CD4-positive, alpha-beta T cell treated with Interleukin-6 for 4 hours (primary cell): ENCODE results near the gene S100A3.
"Not testable (repeated sequence)": the region's sequence is repeated elsewhere in the genome, so short reads cannot be mapped to it uniquely, and the experiment has no call there.

Experiments
- DNase-seq: peaks from one replicate; pipeline ENCODE4 v3.0.0-alpha.2; 2020; ENCODE audit warnings: mixed read lengths

The S100A3 gene, protein sequence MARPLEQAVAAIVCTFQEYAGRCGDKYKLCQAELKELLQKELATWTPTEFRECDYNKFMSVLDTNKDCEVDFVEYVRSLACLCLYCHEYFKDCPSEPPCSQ

GRCh38 chr1:153548722-153549688 is at the start of gene S100A3:
Gene S100A3 (minus strand): TSS chr1:153549258. CDS start chr1:153548485, 773 bp downstream.
- DNase-seq, result no peak

GRCh38 chr1:153598309-153599172 is 49.5 kb upstream of the S100A3 start:
- peak; percentile 20 for DNase-seq

GRCh38 chr1:153597206-153597605 is 48.1 kb upstream of the S100A3 start:
- DNase-seq, result no peak

DNA sequence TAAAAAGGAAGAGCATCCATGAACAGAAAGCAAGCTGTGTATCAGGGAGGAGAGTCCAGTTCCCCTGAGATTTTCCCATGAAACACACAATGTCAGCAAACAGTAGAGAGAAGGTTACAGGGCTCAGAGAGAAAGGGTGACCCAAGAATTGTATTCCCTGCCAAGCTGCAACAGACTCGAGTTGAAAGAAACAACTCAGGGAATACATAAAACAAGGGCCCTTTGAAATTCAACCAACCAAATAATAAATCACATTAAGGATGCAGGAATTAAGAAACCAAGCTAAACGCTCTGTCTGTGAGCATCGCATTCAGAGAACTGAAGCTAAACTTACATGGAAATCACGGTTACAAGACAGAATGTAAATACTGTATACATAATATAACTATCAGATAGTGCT is 43.7 kb upstream of the S100A3 start:
- DNase-seq, result no peak

GRCh38 chr1:153588482-153588881 is 39.4 kb upstream of the S100A3 start:
- no peak for DNase-seq

DNA sequence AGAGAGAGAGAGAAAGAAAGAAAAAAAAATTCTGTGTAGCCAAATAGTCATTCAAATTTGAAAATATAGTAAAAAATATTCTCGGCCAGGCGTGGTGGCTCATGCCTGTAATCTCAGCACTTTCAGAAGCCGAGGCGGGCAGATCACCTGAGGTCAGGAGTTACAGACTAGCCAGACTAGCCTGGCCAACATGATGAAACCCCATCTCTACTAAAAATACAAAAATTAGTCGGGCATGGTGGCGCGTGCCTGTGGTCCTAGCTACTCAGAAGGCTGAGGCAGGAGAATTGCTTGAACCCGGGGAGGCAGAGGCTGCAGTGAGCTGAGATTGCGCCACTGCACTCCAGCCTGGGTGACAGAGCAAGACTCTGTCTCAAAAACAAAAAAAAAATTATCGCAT is 39.0 kb upstream of the S100A3 start:
- DNase-seq, result not testable (repeated sequence)

- no peak for DNase-seq
Measured at GRCh38 chr1:153587314-153587713, 38.3 kb upstream of the S100A3 start.

DNA sequence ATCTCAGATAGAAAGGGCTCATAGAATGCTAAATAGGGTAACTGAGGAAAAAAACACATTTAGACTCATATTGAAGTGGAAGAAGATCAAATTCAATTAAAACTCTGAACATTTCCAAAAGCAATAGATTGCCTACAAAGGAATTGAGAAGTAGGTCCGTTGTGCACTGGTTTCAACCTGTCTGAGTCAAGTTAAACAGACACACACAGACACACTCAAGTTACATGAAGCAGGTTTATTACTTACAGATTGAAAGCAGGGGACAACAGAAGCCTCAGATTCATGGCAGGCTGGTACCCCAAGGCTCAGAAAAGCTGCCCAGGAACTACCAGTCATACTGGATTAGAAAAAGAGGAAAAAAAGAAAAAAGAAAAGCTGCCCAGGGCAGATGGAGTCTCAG is 37.3 kb upstream of the S100A3 start:
- no peak for DNase-seq

DNA sequence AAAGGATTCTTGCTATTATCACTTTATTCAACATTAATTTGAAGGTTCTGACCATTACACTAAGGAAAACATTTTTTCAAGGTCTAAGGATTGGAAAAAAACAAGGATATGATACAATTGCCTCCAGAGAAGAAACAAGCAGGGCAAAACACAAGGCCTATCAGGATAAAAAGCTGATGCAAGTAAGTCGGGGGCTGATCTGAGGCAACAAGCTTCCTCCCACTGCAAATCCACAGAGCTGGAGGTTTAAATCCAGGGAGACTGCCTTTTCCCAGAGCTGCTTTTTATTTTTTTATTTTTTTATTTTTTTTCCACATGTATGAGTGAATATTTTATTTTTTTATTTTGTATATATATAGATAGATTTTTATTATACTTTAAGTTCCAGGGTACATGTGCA is 35.9 kb upstream of the S100A3 start:
- no peak for DNase-seq

DNA sequence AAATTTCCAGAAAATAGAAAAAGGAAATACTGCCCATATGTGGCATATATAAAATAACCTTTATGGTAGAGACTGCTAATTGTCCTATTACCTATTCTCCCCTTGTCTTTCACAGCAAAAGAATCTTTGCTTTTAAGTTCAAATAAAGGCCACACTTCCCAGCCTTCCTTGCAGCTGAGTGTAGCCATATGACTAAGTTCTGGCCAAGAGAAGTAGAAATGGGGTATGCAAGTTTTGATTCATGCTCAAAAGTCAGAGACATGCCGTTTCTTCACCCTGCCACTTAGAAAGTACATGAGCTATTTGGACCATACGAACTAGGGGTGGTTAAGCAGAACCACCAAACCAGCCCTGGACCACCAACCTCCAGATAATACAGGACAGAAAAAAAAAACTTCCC is 34.9 kb upstream of the S100A3 start:
- DNase-seq, result no peak

- DNase-seq, result not testable (repeated sequence)
Measured at GRCh38 chr1:153583514-153583913, 34.5 kb upstream of the S100A3 start.

DNA sequence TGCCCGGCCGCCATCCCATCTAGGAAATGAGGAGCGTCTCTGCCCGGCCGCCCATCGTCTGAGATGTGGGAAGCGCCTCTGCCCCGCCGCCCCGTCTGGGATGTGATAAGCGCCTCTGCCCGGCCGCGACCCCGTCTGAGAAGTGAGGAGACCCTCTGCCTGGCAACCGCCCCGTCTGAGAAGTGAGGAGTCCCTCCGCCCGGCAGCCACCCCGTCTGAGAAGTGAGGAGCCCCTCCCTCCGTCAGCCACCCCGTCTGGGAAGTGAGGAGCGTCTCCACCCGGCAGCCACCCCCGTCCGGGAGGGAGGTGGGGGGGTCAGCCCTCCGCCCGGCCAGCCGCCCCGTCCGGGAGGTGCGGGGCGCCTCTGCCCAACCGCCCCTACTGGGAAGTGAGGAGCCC is 33.8 kb upstream of the S100A3 start:
- not testable (repeated sequence) for DNase-seq

DNA sequence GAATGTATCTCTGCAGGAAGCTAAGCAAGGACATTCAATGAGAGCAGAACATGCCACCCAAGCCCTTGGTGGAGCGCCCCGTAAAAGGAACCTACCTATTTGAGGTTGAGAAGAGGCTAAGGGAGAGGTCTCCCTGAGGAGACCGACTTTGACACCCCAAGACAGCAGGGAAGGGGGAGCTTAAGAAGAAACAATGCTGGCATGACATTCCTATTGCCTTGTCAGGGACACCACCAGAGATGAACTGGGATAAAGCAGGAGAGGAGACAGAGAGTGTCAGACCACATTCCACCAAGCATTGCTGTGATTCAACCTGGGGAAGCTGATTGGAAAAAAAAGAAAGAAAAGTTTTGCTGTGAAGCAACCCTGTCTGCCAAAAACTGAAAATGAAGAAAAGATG is 29.9 kb upstream of the S100A3 start:
- DNase-seq, result no peak

DNA sequence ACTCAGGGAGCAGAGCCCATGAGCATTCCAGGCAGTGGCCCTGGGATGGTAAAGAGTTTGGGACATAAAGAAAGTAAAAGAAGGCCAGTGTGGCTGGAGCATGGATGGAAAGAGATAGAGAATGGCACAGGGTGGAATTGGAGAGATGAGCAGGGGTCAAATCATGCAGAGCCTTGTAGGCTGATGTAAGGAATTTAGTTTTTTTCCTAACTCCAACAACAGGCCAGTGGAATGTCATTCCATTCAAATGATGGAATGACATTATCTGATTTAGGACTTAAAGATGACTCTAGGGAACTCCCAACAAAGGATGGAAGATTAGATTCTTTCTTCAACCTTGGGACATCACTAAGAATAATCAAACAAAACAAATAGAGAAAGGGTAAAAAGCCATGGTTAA is 29.4 kb upstream of the S100A3 start:
- DNase-seq, result no peak

DNA sequence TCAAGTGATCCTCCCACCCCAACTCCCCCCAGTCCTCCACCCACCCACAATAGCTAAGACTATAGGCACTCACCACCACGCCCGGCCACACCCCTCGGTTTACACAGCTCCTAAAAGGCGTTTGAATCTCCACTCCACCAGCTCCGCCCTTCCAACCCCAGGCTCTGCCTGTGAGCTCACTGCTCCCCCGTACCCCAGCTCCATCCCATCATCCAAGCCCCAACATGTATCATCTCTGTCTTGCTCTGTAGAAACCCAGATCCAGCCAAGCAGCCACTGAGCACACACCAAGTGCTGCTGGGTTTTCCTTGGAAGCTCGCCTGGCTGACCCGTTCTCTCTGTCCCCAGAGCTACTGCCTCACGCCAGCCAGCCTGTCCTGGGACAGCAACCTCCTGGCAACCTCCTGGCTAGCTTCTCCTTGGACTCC is 28.6 kb upstream of the S100A3 start:
- DNase-seq, result no peak

GRCh38 chr1:153577138-153577537 is 28.1 kb upstream of the S100A3 start:
- no peak for DNase-seq

DNA sequence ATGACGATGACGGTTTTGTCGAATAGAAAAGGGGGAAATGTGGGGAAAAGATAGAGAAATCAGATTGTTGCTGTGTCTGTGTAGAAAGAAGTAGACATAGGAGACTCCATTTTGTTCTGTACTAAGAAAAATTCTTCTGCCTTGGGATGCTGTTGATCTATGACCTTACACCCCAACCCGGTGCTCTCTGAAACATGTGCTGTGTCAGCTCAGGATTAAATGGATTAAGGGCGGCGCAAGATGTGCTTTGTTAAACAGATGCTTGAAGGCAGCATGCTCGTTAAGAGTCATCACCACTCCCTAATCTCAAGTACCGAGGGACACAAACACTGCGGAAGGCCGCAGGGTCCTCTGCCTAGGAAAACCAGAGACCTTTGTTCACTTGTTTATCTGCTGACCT is 26.4 kb upstream of the S100A3 start:
- DNase-seq, result not testable (repeated sequence)

- DNase-seq, result not testable (repeated sequence)
Measured at GRCh38 chr1:153575081-153575491, 26.0 kb upstream of the S100A3 start.

- DNase-seq, result no peak
Measured at GRCh38 chr1:153573351-153573750, 24.3 kb upstream of the S100A3 start.

DNA sequence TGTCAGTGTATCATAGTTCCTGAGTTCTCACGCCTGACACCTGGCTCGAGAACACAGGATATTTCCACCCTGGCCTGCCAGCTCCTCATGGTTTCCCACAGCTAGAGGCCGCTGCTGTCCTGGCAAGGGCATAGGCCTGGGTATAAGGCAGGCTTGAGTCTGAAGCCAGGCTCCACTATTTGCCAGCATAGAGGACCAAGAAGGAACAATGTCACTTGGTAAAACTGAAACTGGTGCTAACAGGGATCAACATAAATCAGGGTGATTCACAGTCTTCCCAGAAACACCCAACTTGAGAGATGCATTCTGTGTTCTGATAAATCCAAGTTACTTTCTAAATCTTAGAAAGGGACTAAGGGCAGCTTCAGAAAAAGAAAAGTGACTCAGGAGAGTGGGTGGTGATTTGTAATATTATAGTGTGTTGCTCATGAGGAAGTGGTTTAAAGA is 23.5 kb upstream of the S100A3 start:
- peak; percentile 58 for DNase-seq

DNA sequence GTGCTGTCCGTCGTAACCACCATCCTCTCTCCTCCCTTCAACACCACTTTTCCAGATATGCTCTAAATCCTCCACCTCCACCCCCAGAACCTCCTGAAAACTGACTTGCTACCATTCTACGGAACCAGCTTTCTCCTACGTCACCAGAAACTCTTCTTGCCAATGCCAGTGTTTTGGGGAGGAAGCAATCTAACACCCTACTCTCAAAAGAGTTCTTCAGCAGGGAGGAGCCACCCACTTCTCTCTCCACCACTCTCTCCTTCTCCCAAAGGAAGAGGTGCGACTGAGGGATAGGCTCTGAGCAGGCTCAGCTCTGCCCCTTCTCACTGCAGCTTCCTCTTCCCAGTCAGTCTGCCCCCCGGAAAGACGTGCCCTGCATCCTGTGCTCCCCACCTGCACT is 22.6 kb upstream of the S100A3 start:
- DNase-seq, result no peak

DNA sequence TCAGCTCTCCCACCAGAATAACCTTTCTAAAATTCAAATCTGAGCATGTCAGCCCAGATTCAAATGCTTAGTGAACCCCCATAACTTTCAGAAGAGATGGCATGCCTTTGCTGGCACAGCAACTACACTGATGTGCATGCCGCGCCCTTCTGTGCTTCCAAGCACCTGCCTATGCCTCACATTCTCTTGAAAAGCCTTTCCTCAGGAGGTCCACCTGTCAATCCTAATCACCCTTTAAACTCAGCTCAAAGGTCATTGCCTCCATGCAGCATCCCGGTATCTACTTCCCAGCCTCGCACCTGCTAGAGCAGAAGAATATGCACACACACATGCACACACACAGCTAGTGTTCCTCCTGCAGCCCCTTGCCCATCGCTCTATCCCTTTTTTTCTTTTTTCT is 21.8 kb upstream of the S100A3 start:
- DNase-seq, result no peak

DNA sequence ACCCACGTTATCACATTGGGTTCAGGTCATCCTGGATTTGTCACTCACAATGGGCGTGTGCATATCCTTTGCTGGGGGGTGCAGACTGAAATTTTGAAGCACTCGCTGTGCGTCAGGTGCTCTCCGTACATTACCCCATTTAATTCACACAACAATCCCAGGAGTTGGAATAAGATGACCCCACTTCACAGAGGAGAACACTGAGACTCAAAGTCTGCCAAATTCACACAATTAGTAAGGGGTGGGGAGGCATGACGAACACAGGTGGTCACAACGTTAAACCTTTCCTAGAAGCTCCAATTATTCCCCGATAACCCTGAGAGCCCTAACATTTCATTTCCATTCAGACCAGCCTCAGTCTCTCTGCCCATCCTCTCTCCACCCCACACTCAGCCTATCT is 20.4 kb upstream of the S100A3 start:
- no peak for DNase-seq
